ENCODE measurements around the gene CCDC177. TPM values are rescaled to one million over a fixed set of nuclear protein-coding genes. Genes with fewer than 3 reads are reported as not detected.

The CCDC177 gene
- total and polyA plus RNA-seq, 2 experiments from 2014 or later = not detected

DNA sequence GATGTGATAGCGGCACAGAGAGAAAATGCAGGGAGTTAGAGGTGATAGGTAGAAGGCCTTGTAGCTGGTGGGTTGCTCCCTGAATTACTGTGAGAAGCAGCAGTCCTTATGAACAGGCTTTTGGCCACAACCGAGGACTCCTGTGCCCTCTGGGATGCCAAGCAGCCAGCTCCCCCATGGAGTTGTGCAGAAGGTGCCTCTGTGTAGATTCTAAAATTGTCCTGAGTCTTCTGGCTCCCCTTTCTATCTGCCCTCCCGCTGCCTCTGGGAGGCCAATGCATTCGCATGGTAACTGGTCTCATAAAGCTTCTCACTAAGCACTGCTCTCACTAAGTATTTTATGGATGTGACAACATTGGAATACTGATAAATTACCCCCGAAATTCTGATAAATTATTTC, 20.7 kb upstream of the CCDC177 start:
- Histone ChIP-seq H3K27me3 (no peaks in the 10 kb centered on the region), H3K9me3 (ENCODE audit: low read depth) (no peaks in the 10 kb centered on the region), H3K4me3 (no peak overlapping the region), H3K36me3 (no peaks in the 10 kb centered on the region), H3K4me1 (ENCODE audit: low read depth) (no peaks in the 10 kb centered on the region), H3K27ac (no peak overlapping the region)
- TF ChIP-seq, protein P1, sequence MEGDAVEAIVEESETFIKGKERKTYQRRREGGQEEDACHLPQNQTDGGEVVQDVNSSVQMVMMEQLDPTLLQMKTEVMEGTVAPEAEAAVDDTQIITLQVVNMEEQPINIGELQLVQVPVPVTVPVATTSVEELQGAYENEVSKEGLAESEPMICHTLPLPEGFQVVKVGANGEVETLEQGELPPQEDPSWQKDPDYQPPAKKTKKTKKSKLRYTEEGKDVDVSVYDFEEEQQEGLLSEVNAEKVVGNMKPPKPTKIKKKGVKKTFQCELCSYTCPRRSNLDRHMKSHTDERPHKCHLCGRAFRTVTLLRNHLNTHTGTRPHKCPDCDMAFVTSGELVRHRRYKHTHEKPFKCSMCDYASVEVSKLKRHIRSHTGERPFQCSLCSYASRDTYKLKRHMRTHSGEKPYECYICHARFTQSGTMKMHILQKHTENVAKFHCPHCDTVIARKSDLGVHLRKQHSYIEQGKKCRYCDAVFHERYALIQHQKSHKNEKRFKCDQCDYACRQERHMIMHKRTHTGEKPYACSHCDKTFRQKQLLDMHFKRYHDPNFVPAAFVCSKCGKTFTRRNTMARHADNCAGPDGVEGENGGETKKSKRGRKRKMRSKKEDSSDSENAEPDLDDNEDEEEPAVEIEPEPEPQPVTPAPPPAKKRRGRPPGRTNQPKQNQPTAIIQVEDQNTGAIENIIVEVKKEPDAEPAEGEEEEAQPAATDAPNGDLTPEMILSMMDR (IDR thresholded peaks at IDR 0.05; ENCODE audit: low read depth, low read length) = no peak
- DNase-seq (ENCODE audit: low read depth in 1 of 2, low spot score in 1 of 2) = no peak

DNA sequence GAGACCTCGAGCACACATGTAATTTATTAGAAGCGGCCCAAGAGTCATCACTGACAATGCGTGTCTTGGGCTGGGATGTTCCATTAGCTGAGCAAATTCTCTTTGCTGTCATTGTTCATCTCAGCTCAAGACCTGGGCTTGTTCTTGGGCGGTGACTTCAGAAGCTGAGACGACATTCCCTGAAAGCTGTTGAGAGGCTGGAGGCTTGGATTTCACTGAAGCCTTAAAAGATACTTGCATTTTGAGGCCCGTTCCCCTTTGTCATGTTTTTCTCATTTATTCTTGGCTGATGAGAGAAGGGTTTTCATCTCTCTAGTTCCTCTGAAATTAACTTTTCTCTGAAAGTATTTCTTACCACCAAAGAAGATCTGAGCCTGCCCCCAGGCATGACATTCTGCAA, 20.2 kb upstream of the CCDC177 start:
- H3K4me1 ChIP-seq (ENCODE audit: low read depth) = no peaks in the 10 kb centered on the region
- no peak for DNase-seq (ENCODE audit: low read depth in 1 of 2, low spot score in 1 of 2)
- no peaks in the 10 kb centered on the region for H3K27me3 ChIP-seq
- H3K36me3 ChIP-seq = no peaks in the 10 kb centered on the region
- H3K27ac ChIP-seq = no peak overlapping the region
- no peaks in the 10 kb centered on the region for H3K9me3 ChIP-seq (ENCODE audit: low read depth)
- H3K4me3 ChIP-seq = no peak overlapping the region
- TF ChIP-seq, protein P1 (IDR thresholded peaks at IDR 0.05; ENCODE audit: low read depth, low read length) = no peak

DNA sequence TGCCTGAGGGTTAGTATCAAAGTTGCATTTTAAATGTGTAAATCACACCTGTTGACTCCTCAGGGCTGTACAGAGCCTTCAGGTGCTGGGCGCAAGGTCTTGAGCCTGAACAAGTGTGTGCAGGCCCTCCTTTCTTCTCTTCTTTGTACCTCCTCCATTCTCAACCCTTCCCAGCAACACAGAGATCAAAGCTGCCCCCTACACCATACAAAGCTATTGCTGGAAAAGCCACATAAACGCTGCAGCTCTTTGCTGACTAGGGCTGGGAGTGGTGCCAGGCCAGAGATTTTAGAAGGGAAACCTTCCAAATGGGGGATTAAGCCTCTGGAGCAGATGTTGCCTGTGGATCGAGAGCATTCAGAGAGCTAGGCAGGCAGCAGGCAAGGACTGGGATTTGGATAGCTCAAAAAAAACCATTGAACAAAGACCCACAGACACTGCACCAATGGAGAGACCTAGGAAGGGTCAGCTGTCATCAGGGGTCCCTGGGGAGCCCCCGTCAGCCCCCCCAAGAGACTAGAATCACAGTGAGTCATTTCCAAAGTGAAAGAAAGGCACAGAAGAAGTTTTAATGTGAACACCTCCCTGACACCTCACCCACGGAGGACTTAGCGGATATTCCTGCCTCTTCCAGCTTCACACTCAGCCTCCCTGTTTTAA, 18.5 kb upstream of the CCDC177 start:
- DNase-seq (ENCODE audit: low read depth in 1 of 2, low spot score in 1 of 2) = peak in 1 of 2 donors; percentile 93
- TF ChIP-seq, protein P1 (IDR thresholded peaks at IDR 0.05; ENCODE audit: low read depth, low read length) = no peak
- Histone ChIP-seq H3K4me1 (ENCODE audit: low read depth) (no peaks in the 10 kb centered on the region), H3K27ac (no peak overlapping the region), H3K9me3 (ENCODE audit: low read depth) (no peaks in the 10 kb centered on the region), H3K36me3 (no peaks in the 10 kb centered on the region), H3K27me3 (no peaks in the 10 kb centered on the region), H3K4me3 (no peak overlapping the region)

DNA sequence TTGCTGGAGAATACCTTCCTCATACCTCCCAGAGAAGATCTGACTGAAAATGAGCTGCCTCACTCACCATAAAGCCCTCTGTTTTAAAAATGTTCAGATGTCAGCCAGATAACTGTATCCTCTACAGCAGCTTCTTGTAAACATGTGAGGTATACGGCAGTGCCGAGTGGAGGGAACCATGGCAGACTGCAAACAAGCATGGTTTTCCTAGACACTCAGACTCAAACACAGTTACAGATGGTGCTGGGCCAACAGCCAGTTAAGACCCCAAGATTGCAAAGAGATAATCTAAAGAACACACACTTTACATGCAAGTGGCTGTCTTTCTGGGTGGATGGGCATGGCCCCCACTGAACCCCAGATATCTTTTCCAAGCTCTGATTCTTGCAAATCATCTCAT, 16.6 kb upstream of the CCDC177 start:
- Histone ChIP-seq H3K9me3 (ENCODE audit: low read depth) (no peaks in the 10 kb centered on the region), H3K27ac (no peak overlapping the region), H3K36me3 (no peaks in the 10 kb centered on the region), H3K4me3 (no peak overlapping the region), H3K27me3 (no peaks in the 10 kb centered on the region), H3K4me1 (ENCODE audit: low read depth) (no peaks in the 10 kb centered on the region)
- DNase-seq (ENCODE audit: low read depth in 1 of 2, low spot score in 1 of 2) = no peak
- TF ChIP-seq, protein P1 (IDR thresholded peaks at IDR 0.05; ENCODE audit: low read depth, low read length) = no peak

DNA sequence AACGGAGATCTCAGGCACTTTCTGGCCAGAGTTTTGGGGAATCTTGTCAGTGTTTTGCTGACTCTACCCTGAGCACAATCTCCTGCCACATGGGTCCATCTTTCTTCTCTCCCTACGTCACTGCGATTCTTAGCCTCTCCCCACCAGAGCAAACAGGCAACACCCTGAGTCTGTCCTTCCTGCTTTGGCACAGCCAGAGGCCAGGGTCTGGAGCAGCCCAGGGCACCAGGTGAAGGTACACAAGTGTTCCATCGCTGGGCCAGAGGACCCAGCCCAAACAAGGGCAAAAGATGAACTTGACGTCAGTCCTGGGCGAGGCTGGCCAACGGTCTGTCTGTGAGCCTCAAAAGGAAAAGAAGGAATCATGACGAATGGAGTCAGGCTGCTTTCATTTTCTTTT, 12.7 kb upstream of the CCDC177 start:
- no peak for DNase-seq (ENCODE audit: low read depth in 1 of 2, low spot score in 1 of 2)
- TF ChIP-seq, protein P1 (IDR thresholded peaks at IDR 0.05; ENCODE audit: low read depth, low read length) = no peak
- no peak overlapping the region for H3K27ac ChIP-seq
- H3K9me3 ChIP-seq (ENCODE audit: low read depth) = no peaks in the 10 kb centered on the region
- H3K27me3 ChIP-seq = no peaks in the 10 kb centered on the region
- H3K4me1 ChIP-seq (ENCODE audit: low read depth) = no peaks in the 10 kb centered on the region
- H3K4me3 ChIP-seq = no peak overlapping the region
- H3K36me3 ChIP-seq = no peaks in the 10 kb centered on the region
